Left ventricle myocardium superior (tissue), 1 donor: ENCODE results near the gene PIAS1. TPM values are rescaled to one million over a fixed set of nuclear protein-coding genes. Genes with fewer than 3 reads are reported as not detected.

ENCODE experiments used
- ATAC-seq: fragments of 200-7000 bp; cut with Tn5 transposase; one replicate; pipeline ENCODE4 v1.9.1; 2020; ENCODE audit warnings: mild to moderate bottlenecking, moderate library complexity
- DNase-seq: peaks from one replicate; pipeline ENCODE4 v3.0.0-alpha.2; 2020
- intact Hi-C: fragments of 100-400 bp; cut with micrococcal nuclease; formaldehyde crosslinking; loops from one replicate; pipeline ENCODE4 v1.11.0; 2022
- total RNA-seq: library from RNA; stranded (reverse); fragmentation: NEBNext Ultra II Directional; extraction: Animal tissue kit (Norgen Biotek cat#: 25700); gene quantifications from one replicate; pipeline ENCODE4 v1.2.1, GENCODE V29; 2021
- donor health status: DM: no; HTN: yes; CAD: no; lungs with severe emphysema.

PIAS1 gene
- total RNA-seq, 1 donor from 2014 or later, result 27.2 TPM

DNA sequence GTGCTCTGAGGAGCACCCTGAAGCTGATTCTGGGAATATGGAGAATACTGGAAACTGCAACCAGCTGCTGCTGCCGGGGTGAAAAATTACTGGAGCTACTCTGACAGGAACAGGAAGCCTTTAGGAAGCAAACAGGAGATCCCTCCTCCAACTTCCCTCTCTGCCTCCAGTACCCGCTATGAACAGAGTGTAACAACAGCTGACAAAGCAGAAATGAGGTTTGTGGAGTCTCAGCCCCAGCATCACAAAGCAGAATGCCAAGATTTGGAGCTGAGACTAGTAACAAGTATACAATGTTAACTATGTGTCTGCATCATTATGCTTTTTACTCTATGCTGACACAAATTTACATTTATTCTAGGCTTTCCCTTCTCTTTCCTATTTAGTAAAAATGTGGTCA is 22.7 kb upstream of the PIAS1 start:
- DNase-seq (no peak), ATAC-seq (peak; percentile 58)
- intact Hi-C loops, result no loop called here

DNA sequence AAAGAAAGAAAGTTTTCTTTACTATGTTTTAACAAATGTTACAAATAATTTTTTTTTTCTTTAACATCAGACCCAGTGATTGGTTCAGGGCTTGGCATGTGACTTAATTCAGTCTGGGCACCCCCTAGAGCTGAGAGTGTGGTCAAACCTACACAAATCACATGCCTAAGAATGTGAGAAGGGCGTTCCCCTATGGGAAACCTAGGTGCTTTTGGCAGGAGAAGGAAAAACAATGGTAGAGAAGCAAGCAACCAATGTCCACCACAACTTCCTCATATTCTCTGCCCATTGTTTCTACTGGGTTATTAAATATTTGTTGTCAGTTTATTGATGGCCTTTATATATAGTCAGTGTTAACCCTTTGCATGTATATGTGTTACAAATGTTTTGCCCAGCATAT is 21.4 kb upstream of the PIAS1 start:
- intact Hi-C loops, result no loop called here
- DNase-seq (no peak), ATAC-seq (no peak)

DNA sequence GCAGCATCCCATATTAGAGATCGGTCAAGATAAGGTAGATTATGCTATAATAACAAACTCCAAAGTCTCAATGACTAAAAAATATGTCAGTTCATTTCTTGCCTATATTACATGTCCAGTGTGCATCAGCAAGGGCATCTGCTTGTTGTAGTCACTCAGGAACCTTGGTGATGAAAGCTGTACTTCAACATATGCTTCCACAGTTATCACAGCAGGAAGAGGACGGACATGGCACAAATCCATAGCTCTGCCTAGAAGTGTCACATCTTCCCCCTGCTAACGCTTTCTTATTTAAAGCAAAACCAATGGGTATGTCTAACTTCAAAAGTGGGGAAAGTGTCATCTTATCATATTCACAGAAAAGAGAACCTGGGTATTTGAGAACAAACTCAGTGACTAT is 20.0 kb upstream of the PIAS1 start:
- no peak for DNase-seq
- no peak for ATAC-seq
- intact Hi-C loops, result no loop called here

DNA sequence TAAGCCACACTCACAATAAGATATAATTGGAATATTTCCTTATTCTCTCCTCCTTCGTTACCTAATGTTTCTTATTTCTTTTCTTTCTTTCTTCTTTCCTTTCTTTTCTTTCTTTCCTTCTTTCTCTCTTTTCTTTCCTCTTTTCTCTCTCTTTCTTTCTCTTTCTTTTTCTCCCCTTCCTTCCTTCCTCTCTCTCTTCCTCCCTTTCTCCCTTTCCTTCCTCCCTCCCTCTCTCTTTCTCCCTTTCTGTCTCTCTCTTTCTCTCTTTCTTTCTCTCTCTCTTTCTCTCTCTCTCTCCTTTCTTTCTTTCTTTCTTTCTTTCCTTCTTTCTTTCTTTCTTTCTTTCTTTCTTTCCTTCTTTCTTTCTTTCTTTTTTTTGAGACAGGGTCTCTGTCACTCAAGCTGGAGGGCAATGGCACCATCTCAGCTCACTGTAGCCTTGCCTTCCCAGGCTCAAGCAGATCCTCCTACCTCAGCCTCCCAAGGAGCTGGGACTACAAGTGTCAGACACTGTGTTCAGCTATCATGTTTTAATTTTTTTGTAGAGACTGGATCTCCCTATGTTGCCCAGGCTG is 19.3 kb upstream of the PIAS1 start:
- intact Hi-C loops, result no loop called here
- ATAC-seq (no peak), DNase-seq (no peak)

DNA sequence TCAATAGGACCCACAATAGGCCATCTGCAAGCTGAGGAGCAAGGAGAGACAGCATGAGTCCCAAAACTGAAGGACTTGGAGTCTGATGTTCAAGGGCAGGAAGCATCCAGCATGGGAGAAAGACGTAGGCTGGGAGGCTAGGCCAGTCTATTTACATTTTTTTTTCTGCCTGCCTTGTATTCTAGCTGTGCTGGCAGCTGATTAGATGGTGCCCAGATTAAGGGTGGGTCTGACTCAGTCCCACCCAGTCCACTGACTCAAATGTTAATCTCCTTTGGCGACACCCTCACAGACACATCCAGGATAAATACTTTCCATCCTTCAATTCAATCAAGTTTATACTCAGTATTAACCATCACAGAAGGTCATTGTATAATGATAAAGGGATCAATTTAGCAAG is 15.9 kb upstream of the PIAS1 start:
- DNase-seq (no peak), ATAC-seq (no peak)
- intact Hi-C loops, result no loop called here

DNA sequence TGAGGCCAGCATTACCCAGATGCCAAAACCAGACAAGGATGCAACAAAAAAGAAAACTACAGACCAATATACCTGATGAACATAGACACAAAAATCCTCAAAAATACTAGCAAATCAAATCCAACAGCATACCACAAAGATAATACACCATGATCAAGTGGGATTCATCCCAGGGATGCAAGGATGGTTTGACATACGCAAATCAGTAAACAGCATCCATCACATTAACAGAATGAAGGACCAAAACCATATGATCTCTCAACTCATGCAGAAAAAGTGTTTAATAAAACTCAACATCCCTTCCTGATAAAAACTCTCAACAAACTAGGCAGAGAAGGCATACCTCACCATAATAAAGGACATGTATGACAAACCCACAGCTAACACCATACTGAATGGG is 14.0 kb upstream of the PIAS1 start:
- intact Hi-C loops, result no loop called here
- ATAC-seq (no peak), DNase-seq (no peak)

DNA sequence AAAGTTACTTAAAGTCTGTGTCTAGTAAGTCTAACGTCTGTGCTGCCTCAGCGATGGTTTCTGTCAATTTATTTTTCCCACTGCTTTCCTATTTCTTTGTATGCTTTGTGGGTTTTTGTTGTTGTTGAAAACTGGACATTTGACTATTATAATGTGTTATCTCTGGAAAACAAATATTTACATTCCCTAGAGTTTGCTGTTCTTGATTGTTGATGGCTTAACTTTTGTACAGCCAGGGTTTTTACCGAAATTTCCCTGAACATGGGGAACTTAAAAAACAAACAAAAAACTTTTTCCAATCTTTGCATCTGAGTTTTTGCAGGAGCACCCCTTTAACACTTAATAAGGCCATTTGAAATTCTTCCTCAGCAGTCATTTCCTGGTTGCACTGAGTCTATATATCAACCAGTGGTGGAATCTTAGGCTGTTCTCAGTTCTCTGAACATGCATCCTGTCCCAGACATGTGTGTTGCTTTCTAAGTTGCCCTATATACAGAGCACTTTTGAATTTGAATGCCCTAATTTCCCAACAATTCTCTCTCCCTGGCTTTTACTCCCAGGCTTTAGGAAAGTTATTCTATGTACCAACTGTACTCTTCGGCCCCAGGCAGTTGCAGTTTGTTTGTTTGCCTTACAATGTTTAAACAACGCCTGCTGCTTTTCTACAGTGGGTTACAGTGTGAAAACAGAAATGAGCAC is 11.8 kb upstream of the PIAS1 start:
- no peak for ATAC-seq
- no peak for DNase-seq
- intact Hi-C loops, result no loop called here

DNA sequence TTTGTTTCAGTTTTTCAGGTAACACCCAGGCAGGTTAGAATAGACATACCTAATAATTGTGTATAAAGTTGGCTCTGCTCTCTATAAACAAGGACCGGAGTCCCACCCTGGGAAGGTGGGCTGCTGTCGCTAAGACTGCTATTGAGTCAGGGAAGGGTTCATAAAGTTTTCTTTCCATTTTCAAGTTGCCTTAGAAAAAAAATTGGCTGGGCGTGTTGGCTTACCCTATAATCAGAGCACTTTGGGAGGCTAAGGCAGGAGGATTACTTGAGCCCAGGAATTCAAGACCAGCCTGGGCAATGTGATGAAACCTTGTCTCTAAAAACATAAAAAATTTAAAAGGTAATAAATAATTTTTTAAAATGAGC is 11.3 kb upstream of the PIAS1 start:
- intact Hi-C loops, result no loop called here
- DNase-seq (no peak), ATAC-seq (no peak)

DNA sequence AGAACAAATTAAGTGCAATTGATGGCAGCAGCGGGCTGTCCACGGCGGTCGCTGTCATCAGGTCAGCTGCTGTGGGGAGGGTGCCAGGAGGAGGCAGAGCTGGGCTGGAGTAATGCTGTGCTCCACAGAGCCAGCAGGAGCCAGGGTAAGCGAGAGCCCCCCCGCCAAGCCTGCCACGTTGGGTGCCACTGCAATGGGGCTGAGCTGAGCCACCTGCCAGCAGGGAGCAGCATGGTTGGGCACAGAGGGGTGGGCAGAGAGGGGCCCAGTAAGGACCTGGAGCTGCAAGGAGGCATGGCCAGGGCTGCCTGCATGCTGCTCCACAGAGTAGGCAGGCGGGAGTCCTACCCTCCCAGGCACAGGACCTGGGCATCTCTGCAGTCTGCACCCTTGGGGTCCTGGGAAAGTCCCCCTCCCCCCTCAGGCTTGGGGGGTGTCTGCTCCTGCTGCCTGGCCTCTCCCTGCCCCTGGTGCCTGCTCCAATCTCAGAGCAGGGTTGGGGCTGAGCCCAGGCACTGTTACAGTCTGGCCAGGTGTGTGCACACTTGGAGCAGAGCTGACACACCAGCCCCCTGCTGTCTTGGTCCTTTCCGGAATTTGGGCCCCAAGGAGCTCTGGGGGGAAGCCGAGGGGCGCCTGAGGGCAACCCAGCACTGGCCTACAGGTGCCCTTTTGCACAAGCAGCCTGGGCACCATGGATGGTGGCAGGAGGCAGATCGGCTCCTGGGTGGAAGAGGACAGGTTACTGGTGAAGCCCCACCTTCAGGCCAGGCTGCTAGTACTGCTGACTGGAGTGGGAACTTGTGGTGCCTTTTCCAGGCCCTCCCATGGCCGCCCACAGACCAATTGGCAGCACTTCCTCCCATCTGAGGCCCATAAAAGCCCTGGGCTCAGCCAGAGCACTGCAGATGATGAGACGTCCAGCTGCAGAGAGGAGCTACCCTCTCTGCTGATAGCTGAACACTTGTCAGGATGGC is 8.5 kb upstream of the PIAS1 start:
- ATAC-seq (no peak), DNase-seq (no peak)
- intact Hi-C loops, result no loop called here

DNA sequence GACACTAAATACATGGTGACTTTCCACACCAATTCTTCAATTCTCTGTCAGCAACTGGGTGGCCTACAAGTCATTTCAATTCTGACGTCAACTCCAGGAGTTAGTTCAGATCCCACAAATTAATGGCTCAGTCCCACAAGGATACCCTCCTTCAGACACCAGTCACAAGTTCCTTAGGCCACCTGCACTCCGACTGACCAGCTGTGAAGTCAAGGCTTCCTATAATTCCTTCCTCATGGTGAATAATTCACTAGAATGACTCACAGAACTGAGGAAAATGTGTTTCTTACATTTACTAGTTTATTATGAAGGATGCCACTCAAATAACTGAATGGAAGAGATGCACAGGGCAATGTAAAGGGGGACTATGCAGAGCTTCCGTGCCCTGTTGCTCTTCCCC is 6.3 kb upstream of the PIAS1 start:
- ATAC-seq, result no peak
- intact Hi-C loops, result no loop called here
- no peak for DNase-seq

DNA sequence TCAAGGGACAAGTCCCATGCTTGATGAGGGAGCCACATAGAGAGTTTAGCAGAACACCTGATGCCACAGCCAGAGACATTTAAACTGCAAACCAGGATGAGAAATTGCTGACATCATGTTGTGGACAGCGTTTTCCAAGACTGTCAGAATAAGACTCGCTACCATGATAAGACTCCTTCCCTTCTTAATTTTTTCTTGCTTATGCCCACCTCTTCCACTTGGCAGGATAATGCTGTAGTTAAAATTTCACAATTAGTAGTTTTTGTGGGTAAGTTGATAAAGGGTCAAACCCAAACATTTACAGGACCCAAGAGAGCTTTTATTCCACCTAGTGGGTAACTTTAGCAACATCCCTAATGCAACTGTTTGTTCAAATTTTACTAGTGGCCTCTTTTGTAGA is 3.0 kb upstream of the PIAS1 start:
- DNase-seq, result no peak
- intact Hi-C loops, result no loop called here
- no peak for ATAC-seq

DNA sequence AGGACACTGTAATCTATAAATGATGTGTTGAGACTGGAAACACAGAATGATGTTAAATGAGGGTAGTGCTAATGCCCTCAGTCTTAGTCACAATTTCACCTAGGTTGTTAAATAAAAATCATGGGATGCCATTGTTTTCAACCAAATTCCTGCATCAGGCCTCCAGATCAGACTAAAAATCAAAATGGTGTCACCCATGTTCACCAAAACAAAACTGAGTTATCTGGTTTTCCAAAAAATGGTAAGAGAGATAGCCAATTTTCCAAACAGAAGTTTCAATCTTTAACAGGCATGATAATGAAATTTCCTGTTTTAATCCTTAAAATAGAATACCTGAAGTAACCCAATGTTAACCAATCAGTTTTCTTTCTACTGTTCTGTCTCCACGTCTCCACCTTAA is 2.2 kb upstream of the PIAS1 start:
- no peak for ATAC-seq
- DNase-seq, result no peak
- intact Hi-C loops, result no loop called here

DNA sequence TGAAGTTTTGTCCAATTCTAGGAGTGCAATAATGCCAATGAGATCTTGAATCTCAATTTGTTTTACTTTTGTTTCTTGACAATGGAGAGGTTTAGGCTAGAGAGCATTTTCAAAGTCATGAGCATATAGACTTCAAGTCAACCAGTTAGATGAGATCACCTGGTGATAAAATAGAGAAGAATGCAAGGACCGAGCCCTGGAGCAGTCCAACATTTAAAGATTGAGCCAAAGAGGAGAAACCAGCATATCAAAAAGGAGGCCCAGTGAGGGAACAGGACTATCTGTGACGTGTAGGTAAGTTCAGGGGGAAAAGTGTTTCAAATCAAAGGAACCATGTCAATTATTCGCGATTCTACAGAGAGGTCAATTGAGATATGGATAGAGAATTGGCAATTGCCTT is 1.7 kb upstream of the PIAS1 start:
- intact Hi-C loops, result no loop called here
- ATAC-seq (no peak), DNase-seq (no peak)

DNA sequence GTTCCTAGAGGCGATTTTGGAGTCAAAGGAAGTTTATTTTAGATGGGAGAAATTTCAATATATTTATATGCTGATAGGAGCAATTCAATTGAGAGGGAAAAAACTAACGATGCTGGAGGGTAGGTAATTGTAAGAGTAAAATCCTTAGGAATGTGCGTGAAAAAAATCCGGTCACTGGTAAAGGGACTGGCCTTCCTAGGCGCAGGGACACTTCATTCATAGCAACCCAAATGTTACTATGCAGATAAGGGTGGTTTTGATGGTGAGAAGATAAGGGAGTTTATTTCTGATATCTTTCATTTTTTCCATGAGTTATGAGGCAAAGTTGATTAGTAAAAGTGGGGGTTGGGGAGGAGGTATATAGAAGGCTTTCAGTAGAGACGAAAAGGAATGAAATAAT is 1.1 kb upstream of the PIAS1 start:
- intact Hi-C loops, result no loop called here

DNA sequence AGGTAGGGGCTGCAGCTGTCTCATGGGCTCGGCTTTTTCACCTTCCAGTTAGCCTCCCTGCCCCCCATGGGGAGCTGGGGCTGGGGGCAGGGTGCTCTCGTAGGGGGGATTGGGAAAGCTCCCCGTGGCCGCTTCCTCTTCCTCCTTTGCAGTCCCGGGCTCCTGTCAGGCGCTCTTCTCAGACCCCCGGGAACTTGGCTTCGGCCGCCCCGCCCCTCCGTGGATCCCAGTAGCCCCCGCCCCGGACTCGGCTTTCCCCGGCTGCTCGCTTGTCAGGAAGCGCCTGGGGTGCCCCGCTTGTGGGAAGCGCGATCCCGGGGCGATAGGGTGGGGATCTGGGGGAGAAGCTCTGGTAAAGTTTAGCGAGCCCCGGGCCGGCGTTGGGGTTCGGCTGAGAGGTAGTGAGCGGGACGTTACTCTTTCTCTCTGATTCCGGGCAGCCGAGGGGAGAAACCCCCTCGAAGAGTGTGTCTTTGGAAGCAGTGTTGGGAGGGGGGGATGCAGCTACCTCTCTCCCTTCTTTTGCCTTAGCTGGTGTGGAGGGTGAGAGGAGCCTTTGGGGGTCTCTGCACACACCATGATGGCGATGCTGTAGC is 611 bp downstream of the PIAS1 start:
- peak; percentile 60 for ATAC-seq
- intact Hi-C loops, result no loop called here
- DNase-seq, result peak; percentile 65

More for the DNA sequence above, 1.1 kb upstream of the PIAS1 start:
- no peak for DNase-seq
- ATAC-seq, result no peak

DNA sequence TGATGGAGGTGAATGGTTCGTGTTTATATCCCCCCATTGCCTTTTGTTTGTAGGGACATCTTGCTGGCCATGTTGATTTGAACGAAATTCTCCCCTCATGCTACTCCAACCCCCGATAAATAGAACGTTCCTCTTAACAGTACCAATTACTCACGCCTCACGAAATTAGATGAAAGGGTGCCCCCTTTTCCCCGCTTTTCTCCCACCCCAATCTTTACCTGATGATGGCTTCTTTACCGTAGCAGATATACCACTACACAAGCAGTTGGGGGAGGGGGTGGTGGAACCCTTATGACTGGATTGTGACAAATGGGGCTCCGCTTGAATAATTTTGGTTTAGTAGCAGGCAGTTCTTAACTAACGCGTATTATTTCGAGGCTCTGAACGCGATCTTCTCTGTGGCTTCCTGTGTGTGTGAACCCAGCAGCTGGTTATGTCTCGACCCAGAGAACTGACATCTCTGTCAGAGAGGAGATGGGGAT is 1.1 kb downstream of the PIAS1 start:
- peak; percentile 12 for ATAC-seq
- intact Hi-C loops, result no loop called here
- no peak for DNase-seq

DNA sequence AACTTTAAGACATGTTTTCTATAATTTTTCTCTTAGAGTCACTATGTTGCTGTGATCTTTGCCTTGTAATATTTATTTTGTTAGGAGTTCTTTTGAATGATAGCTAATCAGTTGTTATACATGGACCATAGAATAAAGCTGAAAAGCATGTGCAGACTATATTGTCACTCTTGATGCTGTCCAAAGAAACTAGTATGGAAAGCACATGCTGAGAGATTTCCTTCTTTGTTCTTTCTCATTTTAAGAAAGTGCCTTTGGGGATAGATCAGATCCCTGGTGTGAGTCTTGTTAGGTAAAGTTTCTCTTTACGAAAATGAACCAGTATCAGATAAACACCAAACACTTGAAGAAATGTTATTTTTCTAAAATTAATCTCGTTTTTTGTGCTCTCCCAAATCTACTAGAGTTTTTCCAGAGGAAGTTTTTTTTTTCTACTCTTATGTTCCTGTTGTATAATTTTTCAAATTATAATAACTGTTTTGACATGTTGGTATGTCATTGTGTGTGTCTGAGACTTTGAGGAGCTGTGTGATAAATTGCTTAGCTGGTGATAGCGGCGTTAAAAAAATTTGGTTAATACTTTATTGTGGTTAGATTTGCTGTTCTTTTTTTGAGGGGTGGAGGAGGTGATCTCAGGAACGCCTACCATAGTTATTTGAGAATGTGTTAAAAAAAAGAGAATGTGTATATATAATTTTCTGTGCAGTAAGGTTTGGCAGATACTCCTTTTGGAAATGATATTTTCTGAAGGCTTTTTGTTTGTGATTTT is 2.2 kb downstream of the PIAS1 start:
- intact Hi-C loops, result no loop called here
- ATAC-seq (no peak), DNase-seq (no peak)

DNA sequence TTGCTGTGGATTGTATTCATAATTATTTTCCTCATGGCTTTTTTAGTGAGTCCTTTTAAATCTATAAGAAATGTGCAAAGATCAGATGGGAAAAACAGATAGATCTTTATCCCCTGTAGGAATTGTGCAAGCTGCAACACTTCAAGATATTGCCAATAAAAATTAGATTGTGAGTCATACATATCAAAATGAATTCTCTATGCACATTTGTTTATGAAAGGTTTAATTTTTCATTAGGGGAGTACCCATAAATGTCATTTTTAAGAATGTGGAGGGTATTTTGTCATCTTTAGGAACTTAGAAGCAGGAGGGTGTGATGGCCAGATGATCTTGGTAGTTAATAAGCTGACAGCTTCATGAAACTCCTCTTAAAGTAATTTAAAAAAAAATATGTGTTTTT is 2.9 kb downstream of the PIAS1 start:
- intact Hi-C loops, result no loop called here
- ATAC-seq (no peak), DNase-seq (no peak)

DNA sequence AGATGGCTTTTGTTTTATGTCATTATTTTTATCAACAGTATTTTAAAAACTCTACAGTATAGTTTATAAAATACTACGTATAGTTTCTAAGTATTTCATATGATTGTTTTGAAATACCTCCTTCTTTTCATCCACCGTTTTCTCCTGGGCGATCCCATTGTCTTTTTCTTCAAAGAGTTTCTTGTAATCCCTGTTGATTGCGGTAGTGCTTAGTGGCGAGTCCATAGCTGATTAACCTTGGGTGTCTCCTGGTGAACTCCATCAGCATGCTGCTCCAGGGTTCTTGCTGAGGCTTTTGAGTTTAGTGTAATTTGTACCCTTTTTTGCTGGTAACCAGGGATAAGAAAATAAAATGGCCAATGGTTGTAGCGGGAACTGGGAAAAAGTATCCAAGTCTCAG is 3.6 kb downstream of the PIAS1 start:
- DNase-seq, result no peak
- intact Hi-C loops, result no loop called here
- ATAC-seq, result no peak
